LNCAP (cell line): Measurements from ENCODE around the gene SYNRG.

Source experiments
- TF ChIP-seq, protein P1 (sequence below): fragments of 450-650 bp; IDR thresholded peaks from 2 replicates; pipeline ENCODE4 v1.5.1; 2017; ENCODE audit warnings: mild to moderate bottlenecking

Gene SYNRG

DNA sequence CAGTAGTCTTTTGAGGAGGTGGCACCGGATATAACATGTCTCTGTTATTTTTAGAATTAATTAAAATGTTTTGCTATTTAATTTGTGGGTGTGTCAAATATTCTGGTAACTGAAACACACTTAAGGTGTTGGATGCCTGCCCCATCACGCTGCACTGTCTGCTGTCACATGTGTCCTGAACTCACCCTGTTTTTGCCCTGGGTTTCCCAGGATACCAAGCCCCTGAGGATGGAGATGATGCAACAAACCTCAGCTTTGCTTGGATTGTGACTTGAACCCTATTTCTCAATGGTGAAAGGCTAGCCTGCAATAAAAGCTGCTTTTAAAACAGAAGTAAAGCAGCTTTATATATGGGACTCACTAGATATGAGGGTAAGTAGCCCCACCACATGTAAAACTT lies 131.0 kb downstream of the SYNRG start:
- TF ChIP-seq, protein P1, sequence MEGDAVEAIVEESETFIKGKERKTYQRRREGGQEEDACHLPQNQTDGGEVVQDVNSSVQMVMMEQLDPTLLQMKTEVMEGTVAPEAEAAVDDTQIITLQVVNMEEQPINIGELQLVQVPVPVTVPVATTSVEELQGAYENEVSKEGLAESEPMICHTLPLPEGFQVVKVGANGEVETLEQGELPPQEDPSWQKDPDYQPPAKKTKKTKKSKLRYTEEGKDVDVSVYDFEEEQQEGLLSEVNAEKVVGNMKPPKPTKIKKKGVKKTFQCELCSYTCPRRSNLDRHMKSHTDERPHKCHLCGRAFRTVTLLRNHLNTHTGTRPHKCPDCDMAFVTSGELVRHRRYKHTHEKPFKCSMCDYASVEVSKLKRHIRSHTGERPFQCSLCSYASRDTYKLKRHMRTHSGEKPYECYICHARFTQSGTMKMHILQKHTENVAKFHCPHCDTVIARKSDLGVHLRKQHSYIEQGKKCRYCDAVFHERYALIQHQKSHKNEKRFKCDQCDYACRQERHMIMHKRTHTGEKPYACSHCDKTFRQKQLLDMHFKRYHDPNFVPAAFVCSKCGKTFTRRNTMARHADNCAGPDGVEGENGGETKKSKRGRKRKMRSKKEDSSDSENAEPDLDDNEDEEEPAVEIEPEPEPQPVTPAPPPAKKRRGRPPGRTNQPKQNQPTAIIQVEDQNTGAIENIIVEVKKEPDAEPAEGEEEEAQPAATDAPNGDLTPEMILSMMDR: no peak

DNA sequence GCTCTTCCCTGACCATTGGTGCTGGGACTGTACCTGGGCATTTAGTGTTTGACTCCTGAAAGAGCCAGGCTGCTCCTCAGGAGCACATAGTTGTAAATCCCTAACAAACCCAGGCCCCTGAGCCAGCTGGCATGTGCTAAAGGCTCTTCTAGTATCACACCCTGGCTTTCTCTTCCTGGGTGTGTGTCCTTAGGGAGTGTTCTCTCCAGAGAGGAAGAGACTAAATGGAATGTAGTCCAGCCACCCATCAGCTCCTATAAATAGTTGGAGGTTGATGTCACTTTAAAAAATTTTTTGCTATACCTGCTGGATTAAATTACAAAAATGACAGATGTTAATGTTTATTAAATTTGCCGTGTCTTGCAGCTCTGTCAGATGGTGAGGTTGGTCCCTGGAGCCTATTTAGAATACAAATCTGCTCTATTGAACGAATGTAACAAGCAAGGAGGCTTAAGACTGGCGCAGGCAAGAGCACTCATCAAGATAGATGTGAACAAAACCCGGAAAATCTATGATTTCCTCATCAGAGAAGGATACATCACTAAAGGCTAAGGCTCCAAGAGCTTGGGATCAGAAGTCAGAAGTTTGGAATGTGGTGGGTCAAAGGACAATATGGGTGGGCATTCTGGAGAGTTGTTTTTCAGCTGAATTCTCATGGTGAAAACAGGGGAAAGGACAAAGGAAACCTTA lies 132.6 kb downstream of the SYNRG start:
- TF ChIP-seq, protein P1: no peak

DNA sequence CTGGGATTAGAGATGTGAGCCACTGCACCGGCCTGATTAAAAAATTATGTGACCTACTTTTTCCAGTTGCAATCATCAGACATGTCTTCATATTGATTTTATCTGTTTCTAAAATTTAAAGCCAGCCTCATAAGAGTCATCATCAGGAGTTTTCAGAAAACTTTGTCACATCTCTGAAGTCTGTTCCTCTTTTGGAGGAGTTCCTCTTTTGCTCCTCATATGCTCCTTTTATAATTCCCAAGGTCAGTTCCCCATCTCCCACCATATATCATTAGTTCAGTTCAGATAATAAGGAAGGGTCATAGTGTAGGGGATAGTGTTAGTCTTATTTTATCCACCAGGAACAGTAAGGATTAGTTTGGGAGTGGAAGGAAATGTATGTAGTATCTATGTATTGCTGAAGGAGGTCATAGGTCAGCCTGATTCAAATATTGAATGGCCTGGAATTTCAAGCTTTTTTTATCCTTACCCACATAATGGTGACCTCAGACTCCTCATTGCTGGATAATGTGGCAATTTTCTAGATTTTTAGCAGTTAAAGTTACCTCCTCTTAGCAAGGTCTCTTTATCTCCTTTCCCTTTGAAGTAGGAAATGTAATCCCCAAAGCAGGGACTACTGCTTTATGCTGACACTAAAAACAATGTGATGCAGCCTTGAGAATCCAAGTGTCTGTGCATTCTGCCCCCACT lies 133.3 kb downstream of the SYNRG start:
- TF ChIP-seq, protein P1: no peak

DNA sequence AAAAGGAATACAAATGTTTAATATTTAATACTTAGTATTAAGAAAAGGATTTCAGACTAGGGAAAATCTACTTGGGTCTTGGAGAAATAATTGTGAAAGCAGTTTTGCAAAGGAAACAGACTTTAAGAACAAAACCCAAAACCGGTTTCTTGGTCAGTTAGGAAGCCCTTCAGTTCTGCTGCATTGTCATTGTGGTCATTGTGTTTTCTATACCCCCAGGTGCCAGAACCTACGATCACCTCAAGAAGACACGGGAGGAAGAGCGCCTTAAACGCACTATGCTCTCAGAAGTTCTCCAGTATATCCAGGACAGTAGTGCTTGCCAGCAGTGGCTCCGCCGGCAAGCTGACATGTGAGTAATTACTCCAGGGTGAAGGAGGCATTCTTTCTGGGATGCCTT lies 139.0 kb downstream of the SYNRG start:
- TF ChIP-seq, protein P1: no peak

DNA sequence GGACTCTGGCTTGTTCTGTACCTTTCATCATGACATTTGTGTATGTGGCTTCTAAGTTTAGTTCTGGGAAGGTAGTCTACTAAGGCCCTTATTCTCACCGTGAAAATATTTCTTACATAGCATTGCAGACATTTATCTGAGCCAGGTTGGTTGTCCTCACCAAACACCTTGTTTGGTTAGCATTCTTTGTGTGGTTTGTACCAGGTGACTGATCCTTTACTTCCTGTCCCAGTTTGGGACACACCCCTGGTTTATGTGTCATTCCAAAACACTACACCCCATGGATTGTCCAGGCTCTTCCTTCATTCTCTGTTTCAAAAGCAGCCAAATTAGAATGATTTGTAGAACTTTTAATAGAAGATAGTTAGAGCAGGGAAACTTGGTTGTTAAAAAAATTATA lies 142.7 kb downstream of the SYNRG start:
- TF ChIP-seq, protein P1: no peak

DNA sequence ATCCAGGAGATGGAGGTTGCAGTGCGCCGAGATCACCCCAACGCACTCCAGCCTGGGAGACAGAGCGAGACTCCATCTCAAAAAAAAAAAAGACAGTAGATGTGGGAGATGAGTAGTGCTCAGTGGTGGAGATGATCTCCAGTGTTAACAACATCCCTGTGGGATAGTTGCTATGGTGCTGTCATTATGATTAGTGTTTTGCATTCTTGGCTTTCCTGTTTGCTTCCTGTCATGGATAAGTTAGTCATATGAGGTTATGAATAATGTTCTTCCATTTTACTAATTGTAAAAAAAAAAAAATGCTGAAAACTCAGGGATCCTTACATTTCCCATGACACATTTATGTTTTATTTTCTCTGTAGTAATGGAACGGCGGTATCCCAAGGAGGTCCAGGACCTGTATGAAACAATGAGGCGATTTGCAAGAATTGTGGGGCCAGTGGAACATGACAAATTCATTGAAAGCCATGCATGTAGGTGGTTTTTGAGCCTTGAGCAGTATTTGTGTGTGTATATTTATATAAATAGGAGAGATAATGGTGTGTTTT lies 144.1 kb downstream of the SYNRG start:
- TF ChIP-seq, protein P1: no peak
